Stimulated activated CD4-positive, alpha-beta T cell treated with anti-CD3 and anti-CD28 coated beads, Interleukin-1b, Interleukin-23, amount 100 ng/mL, for 1 hour (primary cell): ENCODE measurements around the gene SHH.
"Not testable (repeated sequence)": the region's sequence is repeated elsewhere in the genome, so short reads cannot be mapped to it uniquely, and the experiment has no call there.

ENCODE experiments used
- DNase-seq, 2 donors: peaks; one replicate each; pipeline ENCODE4 v3.0.0-alpha.2; 2020; ENCODE audit warnings: low read depth in 2 of 2

The SHH gene

DNA sequence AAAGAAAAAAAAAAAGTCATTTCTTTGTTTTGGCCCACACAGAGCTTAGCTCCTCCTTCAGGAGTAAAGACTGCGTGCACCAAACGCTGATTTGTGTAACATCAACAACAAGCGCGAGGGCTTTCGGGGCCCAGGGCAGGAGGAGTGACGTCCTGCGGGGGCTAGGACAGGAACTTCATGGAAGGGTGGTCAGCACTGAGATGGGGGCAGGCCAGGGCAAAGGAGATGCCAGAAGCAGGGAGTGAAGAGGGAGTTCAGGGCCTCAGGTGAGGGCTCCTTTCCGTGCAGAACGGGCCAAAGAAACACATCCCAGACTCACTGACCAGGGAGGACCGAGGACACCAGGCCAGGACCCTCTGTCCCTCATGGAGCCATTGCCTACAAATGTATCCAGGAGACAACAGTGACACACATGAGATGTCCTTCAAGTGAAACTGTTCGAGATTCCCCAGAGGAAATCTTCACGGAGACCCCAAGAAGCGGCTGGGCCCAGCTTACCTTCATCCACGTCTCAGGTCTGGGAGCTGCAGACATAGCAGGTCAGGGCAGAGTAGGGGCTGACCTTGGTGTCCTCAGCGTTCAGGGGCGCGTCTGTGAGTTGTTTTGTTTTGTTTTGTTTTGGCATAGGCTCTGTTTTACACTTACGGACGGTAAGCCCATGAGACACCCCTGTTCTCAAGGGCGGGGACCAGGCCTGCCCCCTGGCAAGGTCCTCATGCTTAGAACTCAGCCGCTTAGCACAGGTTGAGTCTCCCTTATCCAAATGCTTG is 30.4 kb upstream of the SHH start:
- no peak for DNase-seq

DNA sequence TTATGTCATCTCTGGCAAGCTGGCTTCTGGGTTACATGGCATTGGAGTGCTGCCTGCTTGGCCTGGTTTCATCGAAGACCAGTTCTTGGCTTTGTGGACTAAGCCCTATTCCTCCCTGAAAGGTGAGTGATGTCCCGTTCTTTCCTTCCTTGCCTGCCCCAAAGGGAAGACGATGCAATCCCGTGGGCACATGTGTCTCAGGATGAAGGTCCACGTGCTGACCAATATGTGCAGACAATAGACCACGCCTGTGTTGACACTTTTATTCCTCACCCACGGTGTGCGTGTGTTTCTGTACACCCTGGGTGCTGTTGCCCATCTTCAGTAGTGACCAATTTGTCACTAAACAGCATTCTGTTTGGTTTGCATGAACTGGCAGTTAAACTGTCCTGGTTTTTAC is 28.6 kb upstream of the SHH start:
- no peak for DNase-seq

DNA sequence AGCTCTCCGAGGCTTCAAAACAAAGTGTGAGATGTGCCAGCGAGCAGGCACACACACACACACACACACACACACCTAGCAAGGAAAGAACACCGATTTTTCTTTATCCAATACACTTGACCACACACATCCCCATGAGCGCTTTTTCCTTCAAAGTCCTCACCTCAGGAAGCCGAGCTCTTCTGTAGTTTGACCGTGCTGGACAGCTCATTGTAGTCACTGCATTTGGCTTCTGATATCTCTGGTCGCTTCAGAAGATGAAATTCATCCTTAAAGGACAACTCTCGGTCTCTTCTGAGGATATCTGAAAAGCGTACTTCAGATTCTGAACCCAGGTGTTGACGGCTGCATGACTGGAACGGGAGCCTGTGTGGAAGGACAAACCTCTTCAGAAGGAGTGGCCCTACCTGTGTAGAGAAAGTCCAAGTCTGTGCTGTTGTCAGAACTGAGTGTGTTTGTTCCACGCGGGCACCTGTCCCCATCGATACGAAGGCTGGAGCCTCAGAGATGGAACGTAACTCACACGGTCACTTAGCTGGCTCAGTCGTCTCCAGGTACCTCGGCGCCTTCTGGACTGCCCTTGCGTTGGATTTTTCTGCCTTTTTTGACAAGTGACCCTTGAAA is 28.1 kb upstream of the SHH start:
- DNase-seq: no peak

DNA sequence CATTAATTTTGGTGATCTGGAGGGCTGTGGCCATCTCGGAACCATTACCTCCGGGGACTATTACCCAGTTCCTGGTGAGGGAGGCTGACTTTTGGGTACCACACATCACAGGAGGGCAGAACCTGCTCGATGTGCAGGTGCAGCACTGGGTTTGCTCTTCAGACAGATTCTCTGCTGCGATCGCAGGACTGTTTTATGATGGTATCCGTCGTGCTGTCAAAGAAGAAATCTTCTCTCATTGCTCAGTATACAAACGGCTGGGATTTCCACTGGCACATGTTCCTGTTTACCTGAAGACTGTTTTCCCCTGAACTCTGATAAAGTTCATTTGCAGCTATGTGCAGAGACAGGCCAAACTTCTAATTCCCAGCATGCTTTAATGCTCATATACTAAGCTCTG is 27.2 kb upstream of the SHH start:
- DNase-seq: no peak

DNA sequence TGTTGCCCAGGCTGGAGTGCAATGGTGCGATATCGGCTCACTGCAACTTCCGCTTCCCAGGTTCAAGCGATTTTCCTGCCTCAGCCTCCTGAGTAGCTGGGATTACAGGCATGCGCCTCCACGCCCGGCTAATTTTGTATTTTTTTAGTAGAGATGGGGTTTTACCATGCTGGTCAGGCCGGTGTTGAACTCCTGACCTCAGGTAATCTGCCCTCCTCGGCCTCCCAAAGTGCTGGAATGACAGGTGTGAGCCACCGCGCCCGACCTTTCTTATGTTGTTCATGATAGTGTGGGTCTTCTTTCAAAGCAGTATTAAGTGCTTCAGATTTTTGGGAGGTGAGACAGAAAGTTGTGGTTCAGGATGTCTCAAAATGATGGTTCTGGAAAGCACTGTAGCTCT is 26.0 kb upstream of the SHH start:
- not testable (repeated sequence) for DNase-seq

DNA sequence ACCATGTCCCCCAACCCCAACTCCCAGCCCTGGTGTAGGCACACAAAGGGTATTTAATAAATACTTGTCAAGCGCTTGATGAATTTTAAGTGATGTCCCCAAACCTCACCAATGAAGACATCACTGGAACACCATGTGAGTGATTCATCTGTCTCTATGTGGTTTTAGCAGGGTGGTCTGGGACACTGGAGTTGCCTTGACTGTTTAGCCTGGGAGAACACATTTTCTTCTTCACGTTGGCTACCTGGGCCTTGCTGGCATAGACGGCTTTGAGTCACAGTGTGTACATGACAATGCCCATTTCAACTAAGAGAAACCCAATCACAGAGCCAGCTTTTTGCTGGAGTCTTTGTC is 24.8 kb upstream of the SHH start:
- no peak for DNase-seq

DNA sequence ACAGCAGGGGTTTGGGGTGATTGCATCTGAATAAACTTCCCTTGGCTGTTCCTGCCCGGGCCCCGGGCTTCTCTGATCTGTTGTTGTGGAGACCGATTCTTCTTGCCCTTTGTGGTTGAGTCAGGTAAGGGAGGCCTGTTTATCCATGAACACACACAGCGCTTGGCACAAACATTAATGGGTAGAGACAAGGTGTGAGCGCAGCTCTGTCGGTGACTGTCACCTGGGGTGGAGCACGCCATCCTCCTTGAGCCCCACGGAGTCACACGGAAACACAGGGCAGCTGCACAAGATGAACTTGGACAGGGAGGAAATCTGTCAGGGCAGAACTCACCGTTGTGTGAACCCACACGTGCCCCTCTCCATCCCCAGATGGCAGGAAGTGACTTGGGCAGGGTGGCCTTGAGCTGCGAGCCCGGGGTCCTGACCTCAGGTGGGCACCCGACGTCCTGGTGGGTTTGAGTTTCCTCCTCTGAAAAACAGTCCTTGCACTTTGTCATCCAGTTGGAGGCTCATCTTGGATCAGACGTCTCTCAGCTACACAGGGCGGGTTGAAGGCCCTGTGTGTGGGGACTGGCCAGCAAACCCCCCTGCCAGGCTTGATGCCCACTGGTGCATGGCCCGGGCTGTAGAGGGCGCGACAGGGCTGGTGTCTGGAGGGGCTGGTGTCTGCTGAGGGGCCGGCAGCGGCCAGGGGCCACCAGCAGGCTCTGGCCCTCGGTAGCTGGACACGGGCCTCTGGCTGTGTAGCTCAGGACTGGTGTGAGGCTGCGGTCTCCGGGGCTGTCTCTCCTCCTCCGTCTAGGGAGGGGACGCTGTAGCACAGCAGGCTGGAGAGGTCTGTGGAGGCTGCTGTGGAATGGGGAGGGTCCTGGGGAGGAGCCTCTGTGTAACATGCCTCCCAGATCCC is 24.2 kb upstream of the SHH start:
- no peak for DNase-seq

DNA sequence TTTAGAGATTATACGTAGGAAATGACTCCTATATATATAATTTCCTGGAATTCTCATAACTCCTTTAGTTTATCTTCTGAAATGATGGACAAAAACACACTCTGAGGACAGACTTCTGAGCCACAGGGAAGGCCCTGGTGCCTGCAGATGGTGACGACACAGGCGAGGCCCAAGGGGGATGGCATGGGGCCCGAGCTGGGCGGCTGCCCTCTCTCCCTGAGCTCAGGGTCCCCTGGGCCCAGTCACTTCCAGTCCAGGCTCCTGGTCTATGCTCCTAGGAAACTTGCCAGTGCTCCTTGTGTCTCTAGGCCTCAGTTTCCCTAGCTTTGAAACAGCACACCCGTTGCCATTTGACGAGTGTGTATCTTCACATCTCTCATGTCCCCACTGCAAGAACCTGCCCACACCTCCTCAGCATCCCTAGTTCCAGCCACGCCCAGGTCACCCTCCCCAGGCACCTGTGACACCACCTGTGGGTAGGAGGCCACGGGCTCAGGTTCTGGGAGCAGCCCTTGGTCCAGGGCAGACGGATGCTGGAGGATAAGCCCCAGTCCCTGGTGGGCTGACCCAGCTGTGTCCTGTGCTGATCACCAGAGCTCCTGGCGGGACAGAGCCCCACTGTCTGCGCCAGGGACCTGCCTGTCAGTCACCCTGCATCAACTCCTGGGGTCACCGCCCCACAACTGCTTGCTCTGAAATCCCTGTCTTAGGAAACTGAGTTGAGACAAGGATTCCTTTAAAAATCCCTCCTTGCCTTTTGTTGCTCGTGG is 23.4 kb upstream of the SHH start:
- no peak for DNase-seq

DNA sequence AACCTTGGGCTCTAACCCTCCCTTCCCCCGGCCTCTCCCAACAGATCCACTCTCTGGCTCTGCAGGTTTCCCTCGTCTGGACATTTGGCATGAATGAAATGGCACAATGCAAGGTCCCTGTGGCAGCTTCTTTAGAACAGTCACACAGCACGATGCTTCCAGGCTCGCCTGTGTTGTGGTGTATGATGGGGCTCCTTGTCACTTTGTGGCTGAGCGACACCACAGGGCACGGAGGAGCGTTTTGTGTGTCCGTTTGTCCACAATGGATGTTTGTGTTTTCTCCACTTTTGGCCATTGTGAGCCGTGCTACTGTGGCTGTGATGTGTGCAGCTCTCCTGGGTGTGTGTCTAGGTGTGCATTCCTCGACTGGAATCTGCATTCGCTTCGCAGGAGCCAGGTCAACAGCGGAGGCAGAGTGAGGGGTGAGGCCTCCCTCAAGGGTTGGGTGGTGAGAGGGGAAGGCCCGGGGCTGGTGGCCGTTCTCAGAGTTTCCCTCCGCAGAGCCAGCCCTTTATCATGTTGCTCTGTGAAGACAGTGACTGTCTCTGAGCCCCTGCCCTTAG is 22.3 kb upstream of the SHH start:
- DNase-seq: no peak

DNA sequence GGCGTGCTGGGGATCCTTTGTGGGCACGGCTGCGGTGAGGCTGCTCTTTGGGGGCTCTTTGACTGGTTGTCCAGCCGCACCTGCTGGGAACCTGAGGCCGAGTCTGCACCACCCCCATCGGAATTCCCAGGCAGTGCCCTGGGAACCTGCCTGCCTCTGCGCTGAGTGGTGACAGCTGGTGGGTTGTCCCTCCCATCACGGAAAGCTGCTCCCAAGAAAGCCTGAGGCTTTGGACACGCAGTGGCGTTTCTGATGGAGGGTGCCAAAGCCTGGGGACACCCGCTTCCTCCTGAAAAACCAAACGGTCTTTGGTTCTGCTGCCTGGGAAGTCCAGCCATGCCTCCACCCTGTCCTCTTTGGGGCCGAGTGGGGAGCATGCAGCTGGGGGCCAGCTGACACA is 21.4 kb upstream of the SHH start:
- no peak for DNase-seq

DNA sequence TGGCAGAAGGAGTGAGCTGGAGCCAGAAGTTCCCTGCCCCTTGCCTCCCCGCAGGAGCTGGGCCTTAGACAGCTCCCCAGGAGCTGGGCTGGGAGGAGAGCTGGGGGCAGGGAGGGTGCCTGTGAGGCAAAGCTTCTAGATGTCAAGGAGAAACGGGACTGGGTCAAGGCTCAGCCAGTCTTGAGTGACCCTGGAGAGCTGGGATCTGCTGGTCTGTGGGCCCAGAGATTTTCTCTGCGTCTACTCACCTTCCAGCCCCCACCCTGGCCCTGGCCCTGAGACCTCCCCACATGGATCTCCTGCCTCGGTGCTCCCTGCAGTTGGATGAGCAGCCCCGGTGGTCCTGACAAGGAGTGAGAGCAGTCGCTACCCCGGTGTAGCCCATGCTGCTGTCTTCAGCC is 20.3 kb upstream of the SHH start:
- no peak for DNase-seq

DNA sequence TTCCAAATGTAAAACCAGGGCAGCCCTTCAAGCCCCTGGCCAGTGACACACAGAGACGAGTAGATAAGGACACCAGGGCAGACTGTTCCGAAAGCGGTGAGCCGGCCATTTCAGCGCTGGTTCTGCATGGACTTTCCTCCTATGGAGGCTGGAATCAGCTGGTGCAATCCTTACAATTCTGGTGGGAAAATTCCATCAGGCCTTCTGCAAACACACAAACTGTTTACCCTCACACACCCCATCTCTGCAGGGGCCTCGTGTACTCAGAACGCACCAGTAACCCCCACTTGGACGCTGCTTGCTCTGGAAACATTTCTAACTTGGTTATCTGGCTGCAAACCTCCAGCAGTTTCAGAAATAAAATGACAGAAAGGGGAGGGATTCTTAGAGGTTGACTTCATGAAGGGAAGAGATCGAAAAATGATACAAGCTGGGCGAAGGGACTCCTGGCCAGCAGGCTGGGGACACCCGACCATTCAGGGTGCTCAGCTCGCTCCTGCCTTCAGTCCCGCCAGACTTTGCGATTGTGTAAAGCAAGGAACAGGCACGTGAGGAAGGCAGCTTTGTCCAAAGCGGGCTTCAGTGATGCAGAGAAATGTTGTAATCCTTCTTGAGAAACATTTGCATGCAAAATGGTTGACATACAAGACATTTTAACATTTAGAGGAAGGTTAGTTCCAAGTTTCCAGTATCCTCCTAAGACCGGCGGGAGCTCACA is 19.7 kb upstream of the SHH start:
- no peak for DNase-seq

DNA sequence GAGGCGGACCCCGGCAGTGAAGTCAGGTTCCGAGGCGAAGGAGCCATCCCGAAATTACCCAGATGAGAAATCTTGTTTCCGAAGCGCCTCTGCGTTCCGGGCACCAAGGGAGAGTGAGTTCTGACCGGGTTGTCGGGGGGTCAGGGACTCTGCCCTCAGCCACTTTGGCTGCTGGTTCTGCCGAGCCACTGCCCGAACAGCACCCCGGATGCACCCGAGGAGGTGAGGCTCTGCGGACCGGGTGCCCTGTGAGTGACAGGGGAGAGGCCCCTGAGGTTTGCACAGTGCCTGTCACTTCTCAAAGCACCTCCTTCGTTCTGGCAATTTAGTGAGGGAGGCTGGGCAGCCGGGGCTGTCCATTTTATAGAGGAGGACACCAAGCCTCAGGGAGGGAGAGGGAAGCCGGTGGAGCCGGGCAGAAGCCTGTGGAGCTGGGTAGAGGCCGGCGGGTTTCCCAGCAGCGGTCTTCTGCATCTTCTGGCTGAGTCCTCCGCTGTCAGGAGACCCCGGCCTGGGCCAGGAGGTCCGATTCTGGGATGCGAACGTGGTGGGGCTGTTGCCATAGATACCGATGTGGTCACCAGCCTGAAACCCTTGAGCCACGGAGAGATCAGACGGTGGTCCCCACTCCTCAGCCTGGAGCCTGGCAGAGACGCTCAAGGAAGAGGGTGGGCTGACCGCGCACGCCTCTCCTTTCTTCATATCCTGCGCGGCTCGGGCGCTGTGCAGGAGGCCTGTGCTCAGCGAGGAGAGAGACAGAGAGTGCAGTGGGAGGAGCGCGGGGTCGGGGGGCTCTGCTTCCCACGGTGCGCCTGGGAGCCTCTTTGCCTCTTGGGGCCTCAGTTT is 18.9 kb upstream of the SHH start:
- no peak for DNase-seq

DNA sequence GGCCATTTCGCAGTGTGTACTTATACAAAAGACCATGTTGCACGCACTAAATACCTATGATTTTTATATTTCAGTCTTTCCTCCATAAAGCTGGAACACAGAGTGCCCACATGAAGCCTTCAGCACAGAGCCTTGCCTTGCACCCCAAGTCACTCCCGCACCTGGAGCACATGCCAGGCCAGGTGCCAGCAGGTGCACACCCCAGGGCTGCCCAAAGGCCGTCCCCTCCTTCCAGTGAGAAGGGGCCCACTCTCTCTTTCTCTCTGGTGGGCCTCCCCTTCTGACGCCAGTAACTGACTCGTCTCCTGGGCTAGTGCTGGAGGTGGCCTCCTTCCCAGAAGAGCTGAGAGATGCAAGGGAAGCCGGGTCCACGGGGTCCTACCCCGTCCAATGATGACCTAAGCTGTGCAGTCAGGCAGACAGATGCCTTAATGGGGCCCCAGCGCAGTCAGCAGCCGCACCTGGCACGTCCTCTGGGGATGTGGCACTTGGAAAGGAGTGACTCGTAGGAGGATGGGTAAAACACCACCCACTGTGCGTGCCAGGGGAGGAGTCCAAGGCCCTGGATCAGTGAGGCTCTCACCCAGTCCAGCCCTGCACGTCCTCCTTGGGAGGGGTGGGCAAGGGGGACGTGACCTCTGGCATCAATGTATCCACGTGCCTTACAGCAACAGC is 17.7 kb upstream of the SHH start:
- no peak for DNase-seq

DNA sequence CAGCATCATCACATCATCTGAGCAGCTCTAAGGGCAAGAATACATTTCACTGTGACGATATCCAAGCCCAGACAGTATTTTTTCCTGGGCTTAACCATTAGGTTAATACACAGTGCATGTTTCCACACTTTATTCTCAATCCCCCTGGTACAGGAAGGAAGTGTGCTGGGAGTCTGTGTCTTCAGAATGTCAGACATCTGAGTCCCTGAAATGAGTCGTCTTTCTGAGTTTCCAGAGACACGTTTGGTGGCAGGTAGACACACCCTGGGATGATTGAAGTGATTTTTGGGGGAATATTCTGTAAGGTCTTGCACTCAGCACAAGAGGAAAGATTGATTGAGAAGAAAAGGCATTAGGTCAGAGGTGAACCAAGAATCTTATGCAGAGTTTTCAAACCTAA is 13.1 kb upstream of the SHH start:
- no peak for DNase-seq

DNA sequence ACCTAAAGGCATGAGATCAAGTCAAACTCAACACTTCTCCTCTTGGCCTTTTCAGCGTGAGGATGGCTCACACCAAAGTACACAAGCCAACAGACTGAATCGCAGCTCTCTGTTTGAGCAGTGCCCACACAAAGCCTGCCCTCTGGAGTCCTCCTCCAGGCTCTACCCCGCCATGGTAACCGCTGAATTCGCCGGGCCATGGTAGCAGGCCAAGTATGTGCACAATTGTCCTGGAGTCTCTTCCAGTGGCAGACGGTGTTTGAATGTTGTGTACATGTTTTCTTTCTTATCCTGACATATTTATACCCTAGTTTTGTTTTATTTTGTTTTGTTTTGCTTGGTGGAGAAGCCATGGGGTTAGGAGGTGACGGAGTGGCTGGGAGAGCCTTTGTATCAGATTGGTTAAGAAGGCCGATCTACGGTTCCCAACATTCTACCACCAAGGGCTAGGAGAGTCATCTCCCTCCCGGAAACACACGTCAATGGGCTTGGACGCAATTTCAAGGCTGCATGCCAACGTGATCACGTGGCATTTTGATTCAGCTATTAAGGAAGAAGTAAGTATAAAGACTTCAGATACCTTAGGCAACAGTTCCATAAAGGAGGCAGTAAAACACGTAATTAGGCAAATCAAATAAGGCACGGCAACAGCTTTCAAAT is 12.1 kb upstream of the SHH start:
- no peak for DNase-seq

DNA sequence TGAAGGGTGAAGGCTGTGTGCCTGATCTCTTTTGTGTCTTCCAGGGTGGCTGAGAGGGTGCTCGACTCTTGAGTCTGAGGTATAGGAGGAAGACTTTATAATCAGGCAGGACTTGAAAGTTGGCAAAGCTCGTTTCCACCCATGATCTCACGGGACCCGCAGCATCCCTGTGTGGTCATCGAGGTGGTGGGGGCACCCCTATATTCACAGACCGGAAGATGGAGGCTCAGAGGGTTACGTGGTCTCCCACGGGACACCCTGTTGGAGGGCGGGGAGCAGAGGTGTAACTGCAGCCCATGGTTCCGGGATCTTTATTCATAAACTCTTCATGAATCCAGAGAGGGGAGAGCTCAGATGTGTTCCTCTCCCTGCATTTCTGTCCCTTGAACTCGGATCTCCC is 9.6 kb upstream of the SHH start:
- DNase-seq: no peak

DNA sequence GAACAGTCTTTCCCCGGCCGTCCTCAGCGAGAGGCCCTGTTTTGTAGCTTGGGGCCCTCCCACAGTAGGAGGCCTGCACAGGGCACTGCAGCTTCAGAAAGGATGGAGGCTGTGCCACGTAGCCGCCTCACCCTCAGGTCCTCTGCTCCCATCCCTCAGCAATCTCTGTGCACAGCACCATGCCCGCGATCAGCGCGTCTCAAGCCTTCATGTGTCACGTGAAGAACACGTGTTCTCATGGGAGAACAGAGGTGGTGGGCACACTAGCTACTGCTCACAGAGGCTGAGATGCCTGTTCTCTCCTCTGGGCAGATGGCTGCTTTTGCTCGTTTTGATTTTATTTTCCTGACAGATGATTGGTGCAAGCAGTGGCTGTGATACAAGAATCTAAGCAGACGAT is 8.5 kb upstream of the SHH start:
- DNase-seq: no peak

DNA sequence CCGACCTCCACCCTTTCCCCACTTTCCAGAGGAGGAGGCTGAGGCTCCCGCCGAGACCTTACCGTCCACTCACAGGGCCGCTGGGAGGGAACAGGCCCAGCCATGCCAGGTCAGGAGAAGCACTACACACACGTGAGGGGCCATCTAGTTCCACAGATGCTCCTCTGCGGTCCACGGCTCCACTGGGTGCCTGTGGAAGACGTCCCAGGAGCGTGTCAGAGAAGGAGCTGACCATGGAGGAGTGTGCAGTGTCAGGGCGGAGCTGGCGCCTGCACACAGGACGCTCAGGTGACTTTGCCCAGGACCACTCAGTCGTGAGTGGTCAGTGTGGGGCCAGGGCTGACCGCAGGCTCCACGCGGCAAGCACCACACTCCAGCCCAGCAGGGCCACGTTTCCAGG is 8.0 kb upstream of the SHH start:
- no peak for DNase-seq
